ENCODE measurements around the gene MYO1C. TPM values are rescaled to one million over a fixed set of nuclear protein-coding genes. Genes with fewer than 3 reads are reported as not detected.

Gene MYO1C
- total RNA-seq, 2 donors from 2014 or later: 75.5 to 90.0 TPM

- H3K36me3 Mint-ChIP-seq (ENCODE audit: low read depth): peaks cover 70% of the 10 kb centered on the region
Measured at GRCh38 chr17:1435326-1435725, 57.2 kb downstream of the MYO1C start.

GRCh38 chr17:1434150-1434549 lies 58.3 kb downstream of the MYO1C start:
- Mint-ChIP-seq H3K36me3 (ENCODE audit: low read depth) (peaks cover 69% of the 10 kb centered on the region), H3K4me1 (peaks cover 5% of the 10 kb centered on the region), H3K27me3 (ENCODE audit: insufficient read depth) (no peaks in the 10 kb centered on the region), H3K4me3 (no peak overlapping the region), H3K9me3 (no peaks in the 10 kb centered on the region), H3K27ac (no peak overlapping the region)
- WGBS, 2 experiments (ENCODE audit: insufficient coverage in 1 of 2, insufficient read length in 1 of 2): 84 to 90% methylated on average over 2 to 3 of the region's 3 CpGs
- TF ChIP-seq CTCF (conservative IDR thresholded peaks at IDR 0.05): no peak
- no peaks in the 10 kb centered on the region for H3K27me3 ChIP-seq (ENCODE audit: control insufficient read depth, insufficient read depth, low read length, poor library complexity, severe bottlenecking)
- H3K9ac ChIP-seq (ENCODE audit: extremely low read depth, low read length, poor library complexity, severe bottlenecking): no peak overlapping the region
- no peaks in the 10 kb centered on the region for H3K4me1 ChIP-seq (ENCODE audit: control insufficient read depth, insufficient read depth, low read length)
- H3K27ac ChIP-seq (ENCODE audit: low read depth, low read length): no peak overlapping the region
- no peaks in the 10 kb centered on the region for H3K9me3 ChIP-seq (ENCODE audit: control insufficient read depth, low read length)
- DNase-seq: no peak
- no peak overlapping the region for H3K4me3 ChIP-seq (ENCODE audit: low read length)
- H3K36me3 ChIP-seq (ENCODE audit: control insufficient read depth, insufficient read depth, low read length): peaks cover 83% of the 10 kb centered on the region

More at GRCh38 chr17:1435326-1435725, 57.2 kb downstream of the MYO1C start:
- H3K4me1 ChIP-seq (ENCODE audit: control insufficient read depth, insufficient read depth, low read length): no peaks in the 10 kb centered on the region
- no peak overlapping the region for H3K4me3 ChIP-seq (ENCODE audit: low read length)
- H3K27me3 Mint-ChIP-seq (ENCODE audit: insufficient read depth): no peaks in the 10 kb centered on the region
- no peak for DNase-seq
- WGBS, 2 experiments (ENCODE audit: insufficient coverage in 1 of 2, insufficient read length in 1 of 2): 92 to 93% methylated on average over 2 to 3 of the region's 3 CpGs
- H3K4me3 Mint-ChIP-seq: no peak overlapping the region
- H3K4me1 Mint-ChIP-seq: peaks cover 5% of the 10 kb centered on the region
- H3K9ac ChIP-seq (ENCODE audit: extremely low read depth, low read length, poor library complexity, severe bottlenecking): no peak overlapping the region
- TF ChIP-seq CTCF (conservative IDR thresholded peaks at IDR 0.05): no peak
- no peaks in the 10 kb centered on the region for H3K9me3 Mint-ChIP-seq
- H3K27ac Mint-ChIP-seq: no peak overlapping the region
- no peak overlapping the region for H3K27ac ChIP-seq (ENCODE audit: low read depth, low read length)
- H3K36me3 ChIP-seq (ENCODE audit: control insufficient read depth, insufficient read depth, low read length): peaks cover 77% of the 10 kb centered on the region
- H3K27me3 ChIP-seq (ENCODE audit: control insufficient read depth, insufficient read depth, low read length, poor library complexity, severe bottlenecking): no peaks in the 10 kb centered on the region
- H3K9me3 ChIP-seq (ENCODE audit: control insufficient read depth, low read length): no peaks in the 10 kb centered on the region

- no peak overlapping the region for H3K4me3 Mint-ChIP-seq
- no peak overlapping the region for H3K27ac ChIP-seq (ENCODE audit: low read depth, low read length)
- H3K9ac ChIP-seq (ENCODE audit: extremely low read depth, low read length, poor library complexity, severe bottlenecking): no peak overlapping the region
- no peaks in the 10 kb centered on the region for H3K27me3 Mint-ChIP-seq (ENCODE audit: insufficient read depth)
- H3K36me3 Mint-ChIP-seq (ENCODE audit: low read depth): peaks cover 65% of the 10 kb centered on the region
- H3K4me1 Mint-ChIP-seq: no peaks in the 10 kb centered on the region
- no peak for TF ChIP-seq CTCF (conservative IDR thresholded peaks at IDR 0.05)
- peaks cover 82% of the 10 kb centered on the region for H3K36me3 ChIP-seq (ENCODE audit: control insufficient read depth, insufficient read depth, low read length)
- DNase-seq: no peak
- H3K9me3 ChIP-seq (ENCODE audit: control insufficient read depth, low read length): no peaks in the 10 kb centered on the region
- H3K9me3 Mint-ChIP-seq: no peaks in the 10 kb centered on the region
- no peaks in the 10 kb centered on the region for H3K4me1 ChIP-seq (ENCODE audit: control insufficient read depth, insufficient read depth, low read length)
- H3K27me3 ChIP-seq (ENCODE audit: control insufficient read depth, insufficient read depth, low read length, poor library complexity, severe bottlenecking): no peaks in the 10 kb centered on the region
- WGBS, 2 experiments (ENCODE audit: insufficient coverage in 1 of 2, insufficient read length in 1 of 2): 90 to 96% methylated on average over 1 of the region's 2 CpGs
- H3K27ac Mint-ChIP-seq: no peak overlapping the region
- no peak overlapping the region for H3K4me3 ChIP-seq (ENCODE audit: low read length)
Measured at GRCh38 chr17:1431631-1432104, 60.8 kb downstream of the MYO1C start.
